Left renal pelvis (tissue), 4 donors: ENCODE results near the gene PSMD1. TPM values are rescaled to one million over a fixed set of nuclear protein-coding genes. Genes with fewer than 3 reads are reported as not detected.

ENCODE experiments used
- DNase-seq, 4 donors: peaks; one replicate each; pipeline ENCODE4 v3.0.0-alpha.2; 2013; ENCODE audit warnings: low read depth in 4 of 4, low spot score in 3 of 4
- polyA plus RNA-seq, 4 donors: library from polyadenylated mRNA; unstranded; fragments of 120-200 nt; gene quantifications; one replicate each; pipeline ENCODE4 v1.2.1, GENCODE V29; 2013; ENCODE audit not compliant: insufficient read length in 4 of 4

The PSMD1 gene
- polyA plus RNA-seq, 4 donors = 84.9 to 111 (median 102) TPM

GRCh38 chr2:231033147-231034132 is 23.2 kb upstream of the PSMD1 start:
- no peak for DNase-seq

- DNase-seq = no peak
Measured at GRCh38 chr2:231034291-231034882, 22.3 kb upstream of the PSMD1 start.

- DNase-seq = no peak
Measured at GRCh38 chr2:231036131-231036530, 20.5 kb upstream of the PSMD1 start.

- DNase-seq = no peak
Measured at GRCh38 chr2:231036578-231037106, 20.0 kb upstream of the PSMD1 start.

- DNase-seq = no peak
Measured at GRCh38 chr2:231037202-231037730, 19.4 kb upstream of the PSMD1 start, which contains the start of gene C2orf72. Gene C2orf72 (plus strand): TSS chr2:231037523. CDS start chr2:231037566, 43 bp downstream.

- DNase-seq = no peak
Measured at GRCh38 chr2:231037731-231038482, 18.8 kb upstream of the PSMD1 start.

GRCh38 chr2:231038483-231039293 is 18.0 kb upstream of the PSMD1 start:
- no peak for DNase-seq

GRCh38 chr2:231039294-231039664 is 17.4 kb upstream of the PSMD1 start:
- DNase-seq = no peak

GRCh38 chr2:231039821-231040364 is 16.8 kb upstream of the PSMD1 start:
- DNase-seq = no peak

- no peak for DNase-seq
Measured at GRCh38 chr2:231041061-231041689, 15.5 kb upstream of the PSMD1 start.

GRCh38 chr2:231043796-231044195 is 12.9 kb upstream of the PSMD1 start:
- DNase-seq = no peak

GRCh38 chr2:231046916-231047273 is 9.8 kb upstream of the PSMD1 start:
- DNase-seq = no peak

- no peak for DNase-seq
Measured at GRCh38 chr2:231047274-231047922, 9.3 kb upstream of the PSMD1 start.

GRCh38 chr2:231047923-231048915 is 8.4 kb upstream of the PSMD1 start:
- DNase-seq = no peak

GRCh38 chr2:231049286-231050017 is 7.2 kb upstream of the PSMD1 start:
- DNase-seq = no peak

GRCh38 chr2:231050018-231050901 is 6.4 kb upstream of the PSMD1 start:
- DNase-seq = no peak
